Motor neuron (in vitro differentiated cells): ENCODE measurements around the gene GALNT16. TPM values are rescaled to one million over a fixed set of nuclear protein-coding genes. Genes with fewer than 3 reads are reported as not detected.
"Not testable (repeated sequence)": the region's sequence is repeated elsewhere in the genome, so short reads cannot be mapped to it uniquely, and the experiment has no call there.

Experiments used
- ATAC-seq, 8 experiments: fragments of 200-7000 bp; cut with Tn5 transposase; replicated peaks in 6 of 8; 2 replicates each; pipeline ENCODE4 v1.8.0; 2021; ENCODE audit warnings: mild to moderate bottlenecking in 8 of 8, moderate library complexity in 8 of 8
- H3K27ac ChIP-seq, 2 donors: fragments of 250-450 bp; sonication (Bioruptor Pico); 2 replicates each; pipeline ENCODE4 v1.9.0; 2021; ENCODE audit warnings: antibody characterized with exemption in 2 of 2, mild to moderate bottlenecking in 2 of 2, moderate library complexity in 1 of 2
- H3K4me1 ChIP-seq, 2 donors: fragments of 250-450 bp; sonication (Bioruptor Pico); replicated peaks in 1 of 2; 2 replicates each; pipeline ENCODE4 v1.6.1; 2021; ENCODE audit warnings: antibody characterized with exemption in 2 of 2, mild to moderate bottlenecking in 2 of 2, moderate library complexity in 1 of 2
- H3K4me3 ChIP-seq, 5 donors: fragments of 250-450 bp; sonication (Bioruptor Pico); 2 replicates each; pipeline ENCODE4 v1.9.0; 2021; ENCODE audit warnings: antibody characterized with exemption in 5 of 5, mild to moderate bottlenecking in 5 of 5, moderate library complexity in 4 of 5
- WGBS, 10 experiments: fragments of 450-650 bp; shearing (Covaris generic); methylation state at CpG; one replicate each; pipeline ENCODE4 v1.0.0; 2022; 5-methylcytosine and 5-hydroxymethylcytosine counted together
- in situ Hi-C, 9 experiments: fragments of 400-800 bp; cut with MboI; loops; one replicate each; pipeline ENCODE4 v1.15.0; 2021; ENCODE audit warnings: low sequenced_read_pairs in 9 of 9, low pct_unique_long_range_greater_than_20kb in 2 of 9; ENCODE audit not compliant: unreplicated experiment in 9 of 9
- total RNA-seq, 8 experiments: library from RNA; unstranded; fragments of 300-600 nt; gene quantifications; 2 replicates each; pipeline versions ENCODE4 v1.2.3 to v1.2.4, GENCODE V29; 2022

GALNT16 gene
- total RNA-seq, 8 experiments from 2014 or later: 0.72 to 23.5 (median 11.9) TPM

GRCh38 chr14:69274321-69274720 lies 14.4 kb downstream of the GALNT16 start:
- Histone ChIP-seq H3K4me3 (no peak overlapping the region), H3K4me1 (no peaks in the 10 kb centered on the region), H3K27ac (no peak overlapping the region)
- 0 to 80% (median 67%) methylated on average over 1 to 2 of the region's 2 CpGs; no CpG with 5 or more reads in 7 of the 10 experiments for WGBS, 10 experiments
- in situ Hi-C loops: loop anchor here in 2 of 9 experiments (25.0 kb wide), 1 partner anchor 188 kb away; no protein-coding TSS in a partner anchor
- no peak for ATAC-seq

- in situ Hi-C loops: no loop called here
- H3K4me1 ChIP-seq: no peaks in the 10 kb centered on the region
- ATAC-seq: no peak
- no peak overlapping the region for H3K27ac ChIP-seq
- no peak overlapping the region for H3K4me3 ChIP-seq
- 50 to 100% (median 97%) methylated on average over 2 of the region's 2 CpGs; no CpG with 5 or more reads in 4 of the 10 experiments for WGBS, 10 experiments
Observed at GRCh38 chr14:69275331-69275730, 15.4 kb downstream of the GALNT16 start.

GRCh38 chr14:69277356-69277755 lies 17.4 kb downstream of the GALNT16 start:
- H3K4me3 ChIP-seq, in situ Hi-C loops, ATAC-seq, H3K4me1 ChIP-seq, H3K27ac ChIP-seq: not testable (repeated sequence)
- no CpG with 5 or more reads among the region's 3 CpGs for WGBS, 10 experiments

GRCh38 chr14:69280746-69281291 lies 20.9 kb downstream of the GALNT16 start:
- ATAC-seq: no peak
- WGBS, 10 experiments: 30 to 100% (median 91%) methylated on average over 1 to 5 of the region's 9 CpGs; no CpG with 5 or more reads in 2 of the 10 experiments
- peak overlapping the region; percentile 54 to 71 for H3K27ac ChIP-seq
- in situ Hi-C loops: no loop called here
- H3K4me3 ChIP-seq: no peak overlapping the region
- H3K4me1 ChIP-seq: peaks cover 7 to 9% of the 10 kb centered on the region in 2 donors

GRCh38 chr14:69281450-69282169 lies 21.7 kb downstream of the GALNT16 start:
- H3K4me1 ChIP-seq: peaks cover 7 to 9% of the 10 kb centered on the region in 2 donors
- peak; percentile 24 to 99 (median 98) for ATAC-seq
- in situ Hi-C loops: no loop called here
- H3K27ac ChIP-seq: peak overlapping the region; percentile 54 to 71
- no peak overlapping the region for H3K4me3 ChIP-seq
- WGBS, 10 experiments: 0 to 86% (median 72%) methylated on average over 1 to 7 of the region's 10 CpGs; no CpG with 5 or more reads in 2 of the 10 experiments

- in situ Hi-C loops: no loop called here
Observed at GRCh38 chr14:69282448-69282847, 22.5 kb downstream of the GALNT16 start.

GRCh38 chr14:69284170-69284569 lies 24.2 kb downstream of the GALNT16 start:
- H3K4me1 ChIP-seq: peaks cover 12 to 20% of the 10 kb centered on the region in 2 donors
- H3K27ac ChIP-seq: no peak overlapping the region
- 73 to 100% (median 82%) methylated on average over 1 to 9 of the region's 9 CpGs; no CpG with 5 or more reads in 6 of the 10 experiments for WGBS, 10 experiments
- ATAC-seq: no peak
- in situ Hi-C loops: no loop called here
- no peak overlapping the region for H3K4me3 ChIP-seq

More at GRCh38 chr14:69282448-69282847, 22.5 kb downstream of the GALNT16 start:
- Histone ChIP-seq H3K27ac (no peak overlapping the region), H3K4me3 (no peak overlapping the region), H3K4me1 (peaks cover 12 to 14% of the 10 kb centered on the region in 2 donors)
- ATAC-seq: no peak
- WGBS, 10 experiments: 80 to 100% (median 96%) methylated on average over 1 to 4 of the region's 6 CpGs; no CpG with 5 or more reads in 3 of the 10 experiments

GRCh38 chr14:69285661-69286255 lies 25.8 kb downstream of the GALNT16 start:
- Histone ChIP-seq H3K4me1 (peaks cover 12 to 20% of the 10 kb centered on the region in 2 donors), H3K4me3 (no peak overlapping the region), H3K27ac (no peak overlapping the region)
- in situ Hi-C loops: no loop called here
- 0 to 100% (median 69%) methylated on average over 1 to 4 of the region's 7 CpGs; no CpG with 5 or more reads in 2 of the 10 experiments for WGBS, 10 experiments
- no peak for ATAC-seq

- 0 to 100% (median 65%) methylated on average over 1 to 6 of the region's 9 CpGs for WGBS, 10 experiments
Observed at GRCh38 chr14:69287098-69288010, 27.4 kb downstream of the GALNT16 start.

GRCh38 chr14:69288011-69288771 lies 28.2 kb downstream of the GALNT16 start:
- in situ Hi-C loops: no loop called here
- no peak overlapping the region for H3K4me3 ChIP-seq
- 0 to 92% (median 51%) methylated on average over 1 to 7 of the region's 8 CpGs; no CpG with 5 or more reads in 5 of the 10 experiments for WGBS, 10 experiments
- H3K4me1 ChIP-seq: peaks cover 3 to 13% of the 10 kb centered on the region in 2 donors
- ATAC-seq: peak in 6 of 8 experiments; percentile 33 to 62 (median 55)
- no peak overlapping the region for H3K27ac ChIP-seq

More at GRCh38 chr14:69287098-69288010, 27.4 kb downstream of the GALNT16 start:
- Histone ChIP-seq H3K4me1 (peaks cover 3 to 13% of the 10 kb centered on the region in 2 donors), H3K27ac (peak overlapping the region in 1 of 2 donors; percentile 19), H3K4me3 (no peak overlapping the region)
- in situ Hi-C loops: no loop called here
- peak; percentile 43 to 82 (median 62) for ATAC-seq

GRCh38 chr14:69288956-69289705 lies 29.2 kb downstream of the GALNT16 start:
- Histone ChIP-seq H3K4me1 (peaks cover 3 to 13% of the 10 kb centered on the region in 2 donors), H3K27ac (no peak overlapping the region), H3K4me3 (no peak overlapping the region)
- no peak for ATAC-seq
- 70 to 91% (median 88%) methylated on average over 4 to 7 of the region's 9 CpGs; no CpG with 5 or more reads in 6 of the 10 experiments for WGBS, 10 experiments
- in situ Hi-C loops: no loop called here
